PC-3 (cell line): Measurements from ENCODE around the gene NEURL1B. TPM values are rescaled to one million over a fixed set of nuclear protein-coding genes. Genes with fewer than 3 reads are reported as not detected.

Experiments used
- ATAC-seq: fragments of 200-7000 bp; cut with Tn5 transposase; 2 replicates; pipeline ENCODE4 v1.9.1; 2020; ENCODE audit warnings: mild to moderate bottlenecking, moderate library complexity
- BruUV-seq: library from RNA; stranded (reverse); fragments of 400-500 nt; replicated peaks from 2 replicates; lab custom pipeline; 2021; lab: Mats Ljungman, UMichigan
- CTCF ChIA-PET: fragments of 300-600 bp; sonication (Branson Sonifier 250); formaldehyde crosslinking; loops from one replicate; lab custom pipeline; 2022; ENCODE audit warnings: antibody characterized with exemption; lab: Charles Lee
- POLR2A ChIA-PET: fragments of 300-600 bp; sonication (Branson Sonifier 250); formaldehyde crosslinking; loops from one replicate; lab custom pipeline; 2022; ENCODE audit warnings: antibody characterized with exemption; ENCODE audit not compliant: unreplicated experiment; lab: Charles Lee
- DNase-seq: peaks from one replicate; pipeline ENCODE4 v3.0.0-alpha.2; 2015
- H2AFZ ChIP-seq: fragments of 300-600 bp; sonication (generic); 2 replicates; pipeline ENCODE4 v1.6.0; 2016; ENCODE audit warnings: antibody characterized with exemption, low read length
- H3F3A ChIP-seq: fragments of 300-600 bp; sonication (generic); one replicate; pipeline ENCODE4 v1.6.0; 2017; ENCODE audit warnings: antibody characterized with exemption, low read length, control low read depth, mild to moderate bottlenecking; ENCODE audit not compliant: unreplicated experiment
- H3K27ac ChIP-seq: fragments of 300-600 bp; sonication (generic); 2 replicates; pipeline ENCODE4 v1.5.1; 2016; ENCODE audit warnings: mild to moderate bottlenecking, low read length
- H3K27me3 ChIP-seq: fragments of 300-600 bp; sonication (generic); 2 replicates; pipeline ENCODE4 v1.6.1; 2016; ENCODE audit warnings: low read length, mixed read lengths
- H3K36me3 ChIP-seq: fragments of 300-600 bp; sonication (generic); 2 replicates; pipeline ENCODE4 v1.6.1; 2016; ENCODE audit warnings: low read depth, mixed run types, low read length, mixed read lengths
- H3K4me1 ChIP-seq: fragments of 300-600 bp; sonication (generic); 2 replicates; pipeline ENCODE4 v1.5.1; 2016; ENCODE audit warnings: low read length; ENCODE audit not compliant: insufficient read depth
- H3K4me2 ChIP-seq: fragments of 300-600 bp; sonication (generic); 2 replicates; pipeline ENCODE4 v1.6.0; 2016; ENCODE audit warnings: low read length
- H3K4me3 ChIP-seq: fragments of 300-600 bp; sonication (generic); 2 replicates; pipeline ENCODE4 v1.5.1; 2016; ENCODE audit warnings: mild to moderate bottlenecking, low read length, mixed read lengths
- H3K79me2 ChIP-seq: fragments of 300-600 bp; sonication (generic); 2 replicates; pipeline ENCODE4 v1.6.1; 2017; ENCODE audit warnings: low read length, mixed read lengths
- H3K9ac ChIP-seq: fragments of 300-600 bp; sonication (generic); 2 replicates; pipeline ENCODE4 v1.6.0; 2016; ENCODE audit warnings: mild to moderate bottlenecking, low read length
- H3K9me2 ChIP-seq: fragments of 300-600 bp; sonication (generic); replicated peaks from 2 replicates; pipeline ENCODE4 v1.6.1; 2016; ENCODE audit warnings: mixed run types, low read length, mixed read lengths
- H3K9me3 ChIP-seq: fragments of 300-600 bp; sonication (generic); 2 replicates; pipeline ENCODE4 v1.6.1; 2016; ENCODE audit warnings: low read length, mixed read lengths
- H4K20me1 ChIP-seq: fragments of 300-600 bp; sonication (generic); 2 replicates; pipeline ENCODE4 v1.6.1; 2016; ENCODE audit warnings: low read length, mixed read lengths
- EZH2 ChIP-seq: fragments of 300-600 bp; sonication (generic); IDR thresholded peaks from one replicate; pipeline ENCODE4 v1.6.1; 2017; ENCODE audit warnings: antibody characterized with exemption, mild to moderate bottlenecking, low read length; ENCODE audit not compliant: unreplicated experiment
- EZH2phosphoT487 ChIP-seq: fragments of 300-600 bp; sonication (generic); IDR thresholded peaks from 2 replicates; pipeline ENCODE4 v1.6.1; 2018; ENCODE audit warnings: mild to moderate bottlenecking, antibody characterized with exemption, low read length, borderline replicate concordance
- intact Hi-C: fragments of 100-400 bp; cut with micrococcal nuclease; formaldehyde crosslinking; loops from 2 replicates; pipeline ENCODE4 v1.9.0; 2023
- total RNA-seq: library from RNA; depleted of rRNA; stranded (reverse); fragments of >200 nt; gene quantifications from 2 replicates; pipeline ENCODE4 v1.2.3, GENCODE V29; 2014
- TF ChIP-seq, protein P1 (sequence below): fragments of 300-600 bp; sonication (generic); conservative IDR thresholded peaks from 2 replicates; pipeline ENCODE4 v1.5.1; 2017; ENCODE audit warnings: antibody characterized with exemption, low read depth, mild to moderate bottlenecking, low read length

NEURL1B gene
- total RNA-seq, 1 experiment from 2014 or later, result 0.95 TPM

DNA sequence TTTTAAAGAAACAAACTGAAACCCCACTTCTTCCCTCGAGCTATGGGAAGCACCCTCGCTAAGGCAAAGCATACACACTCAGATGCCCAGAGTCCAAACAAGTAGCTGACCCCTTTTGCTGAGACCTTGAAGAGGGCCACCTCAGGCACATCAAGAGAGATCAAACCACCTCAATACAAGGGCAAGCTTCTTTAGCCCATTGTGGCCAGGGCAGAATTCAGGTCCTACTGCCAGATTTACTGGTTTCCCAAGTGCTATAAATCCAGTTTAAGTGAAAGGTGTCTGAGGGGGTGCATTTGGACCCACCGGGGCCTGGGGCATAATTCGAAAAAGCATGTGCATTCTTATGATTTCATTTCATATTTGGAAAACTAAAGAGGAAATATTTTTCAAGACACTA lies 40.4 kb downstream of the NEURL1B start:
- Histone ChIP-seq H3K4me2 (no peak overlapping the region), H3K9ac (no peak overlapping the region), H3K4me3 (no peak overlapping the region), H3K36me3 (no peaks in the 10 kb centered on the region), H3K27me3 (no peaks in the 10 kb centered on the region), H4K20me1 (no peaks in the 10 kb centered on the region), H3K27ac (no peak overlapping the region), H3K9me3 (no peaks in the 10 kb centered on the region), H2AFZ (no peak overlapping the region), H3K79me2 (no peaks in the 10 kb centered on the region), H3F3A (no peaks in the 10 kb centered on the region), H3K9me2 (no peaks in the 10 kb centered on the region), H3K4me1 (no peaks in the 10 kb centered on the region; the same call in 1 of the 2 replicates)
- CTCF ChIA-PET, result no interaction called here
- no peak for ATAC-seq
- TF ChIP-seq, protein P1, sequence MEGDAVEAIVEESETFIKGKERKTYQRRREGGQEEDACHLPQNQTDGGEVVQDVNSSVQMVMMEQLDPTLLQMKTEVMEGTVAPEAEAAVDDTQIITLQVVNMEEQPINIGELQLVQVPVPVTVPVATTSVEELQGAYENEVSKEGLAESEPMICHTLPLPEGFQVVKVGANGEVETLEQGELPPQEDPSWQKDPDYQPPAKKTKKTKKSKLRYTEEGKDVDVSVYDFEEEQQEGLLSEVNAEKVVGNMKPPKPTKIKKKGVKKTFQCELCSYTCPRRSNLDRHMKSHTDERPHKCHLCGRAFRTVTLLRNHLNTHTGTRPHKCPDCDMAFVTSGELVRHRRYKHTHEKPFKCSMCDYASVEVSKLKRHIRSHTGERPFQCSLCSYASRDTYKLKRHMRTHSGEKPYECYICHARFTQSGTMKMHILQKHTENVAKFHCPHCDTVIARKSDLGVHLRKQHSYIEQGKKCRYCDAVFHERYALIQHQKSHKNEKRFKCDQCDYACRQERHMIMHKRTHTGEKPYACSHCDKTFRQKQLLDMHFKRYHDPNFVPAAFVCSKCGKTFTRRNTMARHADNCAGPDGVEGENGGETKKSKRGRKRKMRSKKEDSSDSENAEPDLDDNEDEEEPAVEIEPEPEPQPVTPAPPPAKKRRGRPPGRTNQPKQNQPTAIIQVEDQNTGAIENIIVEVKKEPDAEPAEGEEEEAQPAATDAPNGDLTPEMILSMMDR, result no peak
- no TSS peak for BruUV-seq
- intact Hi-C loops, result no loop called here
- no peak for DNase-seq
- POLR2A ChIA-PET, result no interaction called here

DNA sequence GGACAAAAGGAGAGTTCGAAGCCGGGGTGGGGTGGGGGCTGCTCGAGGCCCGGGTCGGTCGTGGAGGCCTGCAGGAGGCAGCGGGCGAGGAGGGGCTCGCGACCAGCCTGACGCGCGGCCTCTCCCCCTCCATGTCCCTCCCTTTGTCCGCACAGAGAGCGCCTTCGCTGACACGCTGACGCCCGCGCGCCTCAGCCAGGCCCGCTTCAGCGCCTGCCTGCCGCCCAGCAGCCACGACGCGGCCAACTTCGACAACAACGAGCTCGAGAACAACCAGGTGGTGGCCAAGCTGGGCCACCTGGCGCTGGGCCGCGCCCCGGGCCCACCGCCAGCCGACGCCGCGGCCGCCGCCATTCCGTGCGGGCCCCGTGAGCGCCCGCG lies 42.2 kb downstream of the NEURL1B start:
- no peak overlapping the region for H2AFZ ChIP-seq
- ChIA-PET POLR2A (no interaction called here), CTCF (no interaction called here)

DNA sequence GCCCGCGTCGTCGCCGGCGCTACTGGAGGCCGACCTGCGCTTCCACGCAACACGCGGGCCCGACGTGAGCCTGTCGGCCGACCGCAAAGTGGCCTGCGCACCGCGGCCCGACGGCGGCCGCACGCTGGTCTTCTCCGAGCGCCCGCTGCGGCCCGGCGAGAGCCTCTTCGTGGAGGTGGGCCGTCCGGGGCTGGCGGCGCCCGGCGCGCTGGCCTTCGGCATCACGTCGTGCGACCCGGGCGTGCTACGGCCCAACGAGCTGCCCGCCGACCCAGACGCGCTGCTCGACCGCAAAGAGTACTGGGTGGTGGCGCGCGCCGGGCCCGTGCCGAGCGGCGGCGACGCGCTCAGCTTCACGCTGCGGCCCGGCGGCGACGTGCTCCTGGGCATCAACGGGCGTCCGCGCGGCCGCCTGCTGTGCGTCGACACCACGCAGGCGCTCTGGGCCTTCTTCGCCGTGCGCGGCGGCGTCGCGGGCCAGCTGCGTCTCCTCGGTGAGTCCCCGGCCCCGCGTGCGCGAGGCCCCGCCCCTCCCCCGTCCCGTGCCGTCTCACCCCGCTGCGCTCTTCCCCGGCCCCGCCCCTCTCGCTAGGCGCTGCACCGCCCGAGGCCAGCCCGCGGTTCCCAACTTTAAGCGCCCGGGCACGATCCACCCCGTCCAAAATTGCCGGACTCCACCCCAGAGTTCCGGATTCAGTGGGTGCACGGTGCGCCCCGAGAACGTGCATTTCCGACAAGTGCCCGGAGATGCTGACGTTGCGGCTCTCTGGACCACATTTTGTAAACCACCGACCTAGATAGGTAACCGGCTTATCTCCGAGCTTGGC lies 42.8 kb downstream of the NEURL1B start:
- no peaks in the 10 kb centered on the region for H3K27me3 ChIP-seq
- intact Hi-C loops, result no loop called here
- no peak for TF ChIP-seq EZH2
- TF ChIP-seq, protein P1, result no peak
- H3K9ac ChIP-seq, result no peak overlapping the region
- no peaks in the 10 kb centered on the region for H3K9me3 ChIP-seq
- H3K27ac ChIP-seq, result no peak overlapping the region
- no peaks in the 10 kb centered on the region for H3K9me2 ChIP-seq
- H3K4me1 ChIP-seq, result peaks cover 6% of the 10 kb centered on the region; the same call in 1 of the 2 replicates
- H3K36me3 ChIP-seq, result no peaks in the 10 kb centered on the region
- no TSS peak for BruUV-seq
- H4K20me1 ChIP-seq, result no peaks in the 10 kb centered on the region
- POLR2A ChIA-PET, result no interaction called here
- no peak overlapping the region for H3K4me3 ChIP-seq
- DNase-seq (no peak), ATAC-seq (no peak)
- CTCF ChIA-PET, result no interaction called here
- H2AFZ ChIP-seq, result no peak overlapping the region
- H3K4me2 ChIP-seq, result no peak overlapping the region
- no peaks in the 10 kb centered on the region for H3F3A ChIP-seq
- no peaks in the 10 kb centered on the region for H3K79me2 ChIP-seq

More for the DNA sequence above, 42.2 kb downstream of the NEURL1B start:
- Histone ChIP-seq H3K9me3 (no peaks in the 10 kb centered on the region), H4K20me1 (no peaks in the 10 kb centered on the region), H3F3A (no peaks in the 10 kb centered on the region), H3K79me2 (no peaks in the 10 kb centered on the region), H3K4me1 (no peaks in the 10 kb centered on the region; the same call in 1 of the 2 replicates), H3K27me3 (no peaks in the 10 kb centered on the region), H3K4me2 (no peak overlapping the region), H3K27ac (no peak overlapping the region), H3K36me3 (no peaks in the 10 kb centered on the region), H3K9ac (no peak overlapping the region), H3K9me2 (no peaks in the 10 kb centered on the region), H3K4me3 (no peak overlapping the region)
- BruUV-seq, result no TSS peak
- DNase-seq (no peak), ATAC-seq (no peak)
- intact Hi-C loops, result no loop called here
- TF ChIP-seq EZH2phosphoT487 (no peak), EZH2 (no peak)
- TF ChIP-seq, protein P1, result no peak
